Esophagus squamous epithelium (tissue), 5 donors: ENCODE results near the gene FAM163B. TPM values are rescaled to one million over a fixed set of nuclear protein-coding genes. Genes with fewer than 3 reads are reported as not detected.

ENCODE experiments used
- DNase-seq: peaks from one replicate; lab custom pipeline; 2025; lab: John Stamatoyannopoulos, UW
- H3K27ac ChIP-seq, 4 donors: fragments of 200-600 bp; sonication (generic); one replicate each; pipeline ENCODE4 v1.5.1; 2016 to 2019; ENCODE audit warnings: mild to moderate bottlenecking in 1 of 4
- H3K27me3 ChIP-seq, 4 donors: fragments of 200-600 bp; sonication (generic); 1 replicate in 3 of 4; 2 replicates in 1 of 4; pipeline versions ENCODE4 v1.5.1 to v1.6.0; 2017 to 2021; ENCODE audit warnings: antibody characterized with exemption in 1 of 4
- H3K36me3 ChIP-seq, 3 donors: fragments of 200-600 bp; sonication (generic); one replicate each; pipeline ENCODE4 v1.5.1; 2016 to 2019
- H3K4me1 ChIP-seq, 3 donors: fragments of 200-600 bp; sonication (generic); one replicate each; pipeline ENCODE4 v1.5.1; 2017 to 2019
- H3K4me3 ChIP-seq, 4 donors: fragments of 200-600 bp; sonication (generic); 1 replicate in 3 of 4; 2 replicates in 1 of 4; pipeline ENCODE4 v1.5.1; 2016 to 2019; ENCODE audit warnings: mild to moderate bottlenecking in 2 of 4, moderate library complexity in 1 of 4
- H3K9me3 ChIP-seq, 3 donors: fragments of 200-600 bp; sonication (generic); one replicate each; pipeline ENCODE4 v1.5.1; 2016 to 2019
- CTCF ChIP-seq, 6 experiments: fragments of 450-650 bp in 4 of 6; fragments of 200-600 bp in 2 of 6; sonication (generic) in 2 of 6; IDR thresholded peaks; one replicate each; pipeline ENCODE4 v1.5.1; 2016 to 2019; ENCODE audit warnings: antibody characterized with exemption in 6 of 6, mild to moderate bottlenecking in 4 of 6, moderate library complexity in 4 of 6
- POLR2A ChIP-seq, 4 donors: fragments of 450-650 bp; IDR thresholded peaks; one replicate each; pipeline ENCODE4 v1.6.1; 2017; ENCODE audit warnings: antibody characterized with exemption in 4 of 4, mild to moderate bottlenecking in 4 of 4, moderate library complexity in 3 of 4
- WGBS, 2 donors: methylation state at CpG; one replicate each; pipeline ENCODE4 v1.1.5; 2018; 5-methylcytosine and 5-hydroxymethylcytosine counted together
- intact Hi-C: fragments of 100-400 bp; cut with DNase I; formaldehyde crosslinking; loops from one replicate; pipeline ENCODE4 v1.15.0; 2022
- total RNA-seq, 4 donors: library from RNA; depleted of rRNA; stranded (reverse); fragments of >200 nt; gene quantifications; one replicate each; pipeline ENCODE4 v1.1.0, GENCODE V29; 2016
- donor health status: DM: yes; HTN: yes; CAD: no.

FAM163B gene
- total RNA-seq, 4 donors from 2014 or later, result not detected

GRCh38 chr9:133536080-133536479 lies 73.1 kb downstream of the FAM163B start:
- Histone ChIP-seq H3K27me3 (peaks cover 0 to 58% (median 0%) of the 10 kb centered on the region in 4 donors), H3K27ac (no peak overlapping the region), H3K36me3 (no peaks in the 10 kb centered on the region), H3K9me3 (no peaks in the 10 kb centered on the region), H3K4me1 (peaks cover 5 to 67% (median 26%) of the 10 kb centered on the region in 3 donors), H3K4me3 (peak overlapping the region in 1 of 4 donors; percentile 42)
- DNase-seq, result no peak
- 78 to 100% methylated on average over 3 to 10 of the region's 11 CpGs for WGBS, 2 donors
- intact Hi-C loops, result loop anchor here (10.0 kb wide), 1 partner anchor 199 kb away; the partner anchor contains the start of gene SARDH
- TF ChIP-seq POLR2A (IDR thresholded peaks at IDR 0.05) (no peak), CTCF (IDR thresholded peaks at IDR 0.05) (no peak)

DNA sequence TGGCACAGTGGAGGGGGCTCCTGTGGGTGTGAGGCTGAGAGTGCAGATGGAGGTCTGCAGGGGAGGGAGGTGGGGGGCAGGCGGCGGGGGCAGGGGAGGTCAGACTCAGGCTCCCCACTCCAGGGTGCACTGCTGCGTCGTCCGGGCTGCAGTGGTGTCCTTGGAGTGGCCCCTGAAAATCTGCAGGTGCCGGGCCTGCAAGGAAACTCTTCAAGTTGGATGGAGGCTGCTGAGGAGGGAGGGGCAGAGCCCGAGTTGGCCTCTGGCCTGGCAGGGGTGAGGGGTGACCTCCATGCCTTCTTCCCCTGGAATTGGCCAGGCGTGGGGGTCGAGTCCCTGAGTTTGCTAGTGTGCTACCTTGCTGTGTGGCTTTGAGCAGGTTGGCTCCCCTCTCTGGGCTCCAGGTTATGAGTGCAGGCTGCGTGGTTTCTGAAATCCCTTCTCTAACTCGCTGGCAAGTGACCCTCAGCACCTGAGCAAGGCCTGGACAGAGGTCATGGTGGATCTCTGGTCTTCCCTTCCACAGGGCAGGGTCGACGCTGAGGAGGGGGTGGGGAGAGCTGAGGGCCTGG lies 73.8 kb downstream of the FAM163B start:
- Histone ChIP-seq H3K4me1 (peaks cover 5 to 63% (median 26%) of the 10 kb centered on the region in 3 donors), H3K27me3 (peaks cover 0 to 63% (median 0%) of the 10 kb centered on the region in 4 donors), H3K27ac (no peak overlapping the region), H3K36me3 (no peaks in the 10 kb centered on the region), H3K9me3 (no peaks in the 10 kb centered on the region), H3K4me3 (peak overlapping the region in 3 of 4 donors; percentile 37 to 59 (median 42))
- intact Hi-C loops, result loop anchor here (10.0 kb wide), 1 partner anchor 199 kb away; the partner anchor contains the start of gene SARDH
- TF ChIP-seq CTCF (IDR thresholded peaks at IDR 0.05) (no peak), POLR2A (IDR thresholded peaks at IDR 0.05) (no peak)
- DNase-seq, result no peak
- 46% methylated on average over 6 of the region's 13 CpGs; no CpG with 5 or more reads in 1 of the 2 donors for WGBS, 2 donors

DNA sequence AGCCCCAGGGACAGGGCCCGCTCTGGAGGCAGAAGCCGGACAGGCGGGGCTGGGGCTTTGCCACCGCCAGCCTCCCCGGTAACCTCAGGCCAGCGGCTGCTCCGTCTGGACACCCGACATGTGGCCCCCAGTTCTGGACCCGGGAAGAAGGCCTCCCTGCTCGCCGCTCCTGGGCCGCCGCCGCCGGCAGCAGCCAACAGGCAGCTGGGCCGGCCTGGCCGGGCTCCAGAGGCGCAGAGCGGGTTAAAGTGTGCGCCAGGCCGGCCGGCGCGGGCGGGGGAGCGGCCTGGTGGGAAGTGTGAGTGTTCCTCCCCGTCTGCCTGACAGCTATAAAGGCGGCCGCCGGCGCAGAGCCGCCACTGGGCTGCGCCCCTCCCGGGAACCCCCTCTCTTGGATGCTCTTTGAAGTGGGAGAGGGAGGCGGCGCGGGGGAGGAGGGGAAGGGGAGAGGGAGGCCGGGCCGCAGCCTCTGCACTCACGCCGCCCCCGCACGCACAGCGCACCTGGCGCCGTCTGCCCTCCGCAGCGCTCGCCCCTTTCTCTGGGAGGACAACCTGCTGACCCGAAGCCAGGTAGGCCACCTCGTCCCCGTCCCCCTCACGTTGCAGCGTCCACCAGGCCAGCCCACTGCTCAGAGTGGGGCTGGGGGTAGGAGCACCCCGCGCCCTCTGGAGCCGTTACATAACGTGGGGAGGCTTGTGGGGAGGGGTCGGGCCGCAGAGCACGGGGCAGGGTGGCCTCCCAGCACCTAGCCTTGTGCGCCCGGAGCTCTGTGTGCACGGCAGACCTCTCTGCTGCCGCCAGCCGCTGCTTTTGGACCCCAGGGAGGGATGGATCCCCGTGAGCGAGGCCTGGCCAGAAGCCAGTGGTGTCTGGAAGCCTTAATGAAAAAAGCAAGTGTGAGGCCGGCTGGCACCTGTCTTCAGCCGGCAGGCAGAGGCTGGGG lies 74.6 kb downstream of the FAM163B start, which contains the start of gene ADAMTSL2:
TSS of gene ADAMTSL2 (plus strand) at position 359 of the 946 bp plus-strand sequence. CDS start 2,009 bp downstream, outside the sequence.
- peak within 1 kb of the TSS in 3 of 4 donors; percentile 16 to 55 (median 42) for H3K27ac ChIP-seq
- WGBS, 2 donors, result 7% methylated on average over 6 of the region's 70 CpGs; no CpG with 5 or more reads in 1 of the 2 donors
- TF ChIP-seq POLR2A (IDR thresholded peaks at IDR 0.05), result no peak
- TF ChIP-seq CTCF (IDR thresholded peaks at IDR 0.05), result no peak
- H3K27me3 ChIP-seq, result peaks cover 0 to 71% (median 0%) of the 10 kb centered on the region in 4 donors
- H3K36me3 ChIP-seq, result no peaks in the 10 kb centered on the region
- H3K9me3 ChIP-seq, result no peaks in the 10 kb centered on the region
- DNase-seq, result no peak
- H3K4me3 ChIP-seq, result peak within 1 kb of the TSS; percentile 10 to 59 (median 40)
- H3K4me1 ChIP-seq, result peaks cover 0 to 55% (median 26%) of the 10 kb centered on the region in 3 donors
- intact Hi-C loops, result loop anchor here (10.0 kb wide), 1 partner anchor 200 kb away; the partner anchor contains the start of gene SARDH

- intact Hi-C loops, result loop anchor here (10.0 kb wide), 1 partner anchor 201 kb away; the partner anchor contains the start of gene SARDH
- H3K9me3 ChIP-seq, result no peaks in the 10 kb centered on the region
- no peaks in the 10 kb centered on the region for H3K36me3 ChIP-seq
- H3K27me3 ChIP-seq, result peaks cover 0 to 78% (median 0%) of the 10 kb centered on the region in 4 donors
- TF ChIP-seq POLR2A (IDR thresholded peaks at IDR 0.05) (no peak), CTCF (IDR thresholded peaks at IDR 0.05) (no peak)
- WGBS, 2 donors, result 27 to 69% methylated on average over 2 to 4 of the region's 9 CpGs
- peak overlapping the region in 3 of 4 donors; percentile 37 to 59 (median 42) for H3K4me3 ChIP-seq
- DNase-seq, result no peak
- peaks cover 0 to 48% (median 25%) of the 10 kb centered on the region in 3 donors for H3K4me1 ChIP-seq
- H3K27ac ChIP-seq, result peak overlapping the region in 3 of 4 donors; percentile 16 to 55 (median 42)
These were observed 75.3 kb downstream of the FAM163B start for GRCh38 chr9:133533857-133534256.
